ENCODE data around the gene FAM120B. TPM values are rescaled to one million over a fixed set of nuclear protein-coding genes. Genes with fewer than 3 reads are reported as not detected.

The FAM120B gene
- total RNA-seq, 2 experiments from 2014 or later, result 18.4 to 20.0 TPM

GRCh38 chr6:170450916-170451761 lies 144.6 kb downstream of the FAM120B start:
- Mint-ChIP-seq H3K27me3 (no peaks in the 10 kb centered on the region), H3K36me3 (no peaks in the 10 kb centered on the region), H3K4me3 (no peak overlapping the region), H3K27ac (no peak overlapping the region), H3K9me3 (no peaks in the 10 kb centered on the region), H3K4me1 (ENCODE audit: low read depth) (no peaks in the 10 kb centered on the region)
- POLR2A ChIA-PET, result no interaction called here
- CTCF ChIA-PET, result no interaction called here
- DNase-seq, result no peak
- intact Hi-C loops (cut with micrococcal nuclease), result no loop called here

- no peak for DNase-seq
- Mint-ChIP-seq H3K4me3 (no peak overlapping the region), H3K4me1 (ENCODE audit: low read depth) (no peaks in the 10 kb centered on the region), H3K27me3 (peaks cover 2% of the 10 kb centered on the region), H3K36me3 (no peaks in the 10 kb centered on the region), H3K27ac (no peak overlapping the region), H3K9me3 (no peaks in the 10 kb centered on the region)
- intact Hi-C loops (cut with micrococcal nuclease), result no loop called here
- ChIA-PET POLR2A (no interaction called here), CTCF (no interaction called here)
Observed at GRCh38 chr6:170451762-170452651, 145.4 kb downstream of the FAM120B start.

- H3K9me3 Mint-ChIP-seq, result no peaks in the 10 kb centered on the region
- peaks cover 2% of the 10 kb centered on the region for H3K27me3 Mint-ChIP-seq
- no peaks in the 10 kb centered on the region for H3K4me1 Mint-ChIP-seq (ENCODE audit: low read depth)
- no peak for DNase-seq
- CTCF ChIA-PET, result no interaction called here
- intact Hi-C loops (cut with micrococcal nuclease), result no loop called here
- POLR2A ChIA-PET, result no interaction called here
- H3K36me3 Mint-ChIP-seq, result no peaks in the 10 kb centered on the region
- H3K27ac Mint-ChIP-seq, result no peak overlapping the region
- H3K4me3 Mint-ChIP-seq, result no peak overlapping the region
Observed at GRCh38 chr6:170452767-170453545, 146.4 kb downstream of the FAM120B start.

GRCh38 chr6:170453586-170454511 lies 147.3 kb downstream of the FAM120B start:
- Mint-ChIP-seq H3K4me1 (ENCODE audit: low read depth) (no peaks in the 10 kb centered on the region), H3K27ac (no peak overlapping the region), H3K9me3 (no peaks in the 10 kb centered on the region), H3K4me3 (no peak overlapping the region), H3K36me3 (no peaks in the 10 kb centered on the region), H3K27me3 (peaks cover 2% of the 10 kb centered on the region)
- CTCF ChIA-PET, result no interaction called here
- DNase-seq, result no peak
- intact Hi-C loops (cut with micrococcal nuclease), result no loop called here
- POLR2A ChIA-PET, result no interaction called here

- H3K27me3 Mint-ChIP-seq, result peaks cover 4% of the 10 kb centered on the region
- intact Hi-C loops (cut with micrococcal nuclease), result no loop called here
- no peak overlapping the region for H3K27ac Mint-ChIP-seq
- H3K4me1 Mint-ChIP-seq (ENCODE audit: low read depth), result peaks cover 4% of the 10 kb centered on the region
- DNase-seq, result no peak
- POLR2A ChIA-PET, result no interaction called here
- no peak overlapping the region for H3K4me3 Mint-ChIP-seq
- no peaks in the 10 kb centered on the region for H3K9me3 Mint-ChIP-seq
- no peaks in the 10 kb centered on the region for H3K36me3 Mint-ChIP-seq
- CTCF ChIA-PET, result no interaction called here
Observed at GRCh38 chr6:170454512-170455285, 148.1 kb downstream of the FAM120B start.

- POLR2A ChIA-PET, result no interaction called here
Observed at GRCh38 chr6:170455335-170455979, 148.9 kb downstream of the FAM120B start.

GRCh38 chr6:170456334-170456733 lies 149.8 kb downstream of the FAM120B start:
- H3K9me3 Mint-ChIP-seq, result no peaks in the 10 kb centered on the region
- H3K27ac Mint-ChIP-seq, result no peak overlapping the region
- intact Hi-C loops (cut with micrococcal nuclease), result no loop called here
- ChIA-PET POLR2A (no interaction called here), CTCF (no interaction called here)
- no peak overlapping the region for H3K4me3 Mint-ChIP-seq
- H3K36me3 Mint-ChIP-seq, result no peaks in the 10 kb centered on the region
- no peak for DNase-seq
- peaks cover 6% of the 10 kb centered on the region for H3K27me3 Mint-ChIP-seq
- peaks cover 4% of the 10 kb centered on the region for H3K4me1 Mint-ChIP-seq (ENCODE audit: low read depth)

More at GRCh38 chr6:170455335-170455979, 148.9 kb downstream of the FAM120B start:
- Mint-ChIP-seq H3K9me3 (no peaks in the 10 kb centered on the region), H3K27me3 (peaks cover 4% of the 10 kb centered on the region), H3K27ac (no peak overlapping the region), H3K36me3 (no peaks in the 10 kb centered on the region), H3K4me3 (no peak overlapping the region), H3K4me1 (ENCODE audit: low read depth) (peaks cover 4% of the 10 kb centered on the region)
- DNase-seq, result no peak
- intact Hi-C loops (cut with micrococcal nuclease), result no loop called here
- CTCF ChIA-PET, result no interaction called here

Small RNA genes within 50 kb of the gene (microRNA-seq; reads per million reads assigned to microRNA genes)
- not detected for gene MIR4644 (ENCODE audit: borderline microRNAs expressed, borderline number of aligned reads, borderline replicate concordance)

Other genes starting within 250 kb of the FAM120B start
- under 1 TPM; 0.41 to 0.55 TPM for gene DLL1, start 15.7 kb upstream of the FAM120B start, total RNA-seq
- gene PSMB1, start 246.5 kb downstream of the FAM120B start, total RNA-seq, result 100 to 1,000 TPM; 240 to 247 TPM
- gene TBP, start 247.6 kb downstream of the FAM120B start, total RNA-seq, result 10 to 100 TPM; 21.2 to 22.3 TPM

All from activated CD4-positive, alpha-beta memory T cell treated with anti-CD3 and anti-CD28 coated beads for 36 hours (primary cell).